Right lung (tissue), 5 donors: ENCODE results near the gene STIM1. TPM values are rescaled to one million over a fixed set of nuclear protein-coding genes. Genes with fewer than 3 reads are reported as not detected.
"Not testable (repeated sequence)": the region's sequence is repeated elsewhere in the genome, so short reads cannot be mapped to it uniquely, and the experiment has no call there.

Experiments
- DNase-seq, 2 donors: peaks; one replicate each; pipeline ENCODE4 v3.0.0-alpha.2; 2013
- polyA plus RNA-seq, 5 donors: library from polyadenylated mRNA; unstranded; fragments of 120-200 nt; gene quantifications; one replicate each; pipeline versions ENCODE4 v1.2.1 to v1.2.3, GENCODE V29; 2013; ENCODE audit warnings: inconsistent platforms in 1 of 5, low replicate concordance in 1 of 5; ENCODE audit not compliant: insufficient read length in 5 of 5, insufficient read depth in 1 of 5

The STIM1 gene
- polyA plus RNA-seq, 5 donors, result 38.6 to 51.9 (median 41.6) TPM

DNA sequence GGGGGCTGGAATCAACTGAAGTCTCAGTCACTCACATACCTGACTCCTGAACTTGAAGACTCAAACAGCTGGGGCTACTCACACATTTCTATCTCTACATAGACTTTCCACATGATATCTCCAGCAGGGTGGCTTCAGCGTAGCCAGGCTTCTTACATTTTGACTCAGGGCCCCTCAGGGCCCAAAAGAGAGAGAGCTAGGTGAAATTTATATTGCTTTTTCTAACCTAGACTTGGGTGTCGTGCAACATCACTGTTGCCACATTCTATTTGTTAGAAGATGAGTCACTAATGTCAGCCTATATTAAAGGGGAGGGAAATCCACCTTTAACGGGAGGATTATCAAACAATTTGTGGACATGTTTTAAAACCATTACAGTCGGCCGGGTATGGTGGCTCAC is 167.2 kb downstream of the STIM1 start:
- no peak for DNase-seq

DNA sequence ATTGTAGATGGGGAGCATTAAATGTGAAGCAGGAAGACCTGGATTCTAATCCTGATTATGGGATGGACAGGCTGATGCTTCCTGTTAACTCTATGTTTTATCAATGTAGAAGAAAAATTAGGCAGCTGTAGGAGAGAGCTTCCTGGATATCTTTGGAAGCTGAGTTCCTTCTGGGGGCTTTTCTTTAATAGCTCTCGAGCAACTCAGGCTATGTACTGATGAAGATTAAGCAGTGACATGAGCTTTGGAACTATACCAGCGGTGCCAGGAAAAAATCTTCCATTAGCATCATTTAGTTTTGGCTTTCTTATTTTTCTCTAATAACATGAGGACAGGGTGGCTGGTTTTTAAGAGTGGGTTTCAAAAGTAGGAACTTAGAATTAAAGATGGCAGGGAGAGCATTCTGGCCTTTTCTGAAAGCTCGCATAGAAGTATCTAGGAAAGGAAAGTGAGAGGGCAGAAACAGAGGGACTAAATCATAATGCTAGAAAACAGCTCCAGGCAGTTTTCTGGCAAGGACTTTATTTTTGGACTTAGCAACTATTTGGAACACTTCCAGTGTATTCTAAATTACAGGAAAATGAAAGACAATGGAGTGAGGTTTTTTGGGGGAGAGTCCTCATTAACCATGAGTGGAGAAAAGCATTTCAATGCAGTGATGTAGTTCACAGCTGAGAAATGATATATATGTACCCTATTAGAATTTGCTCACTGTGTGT is 169.9 kb downstream of the STIM1 start:
- peak; percentile 78 to 84 for DNase-seq

DNA sequence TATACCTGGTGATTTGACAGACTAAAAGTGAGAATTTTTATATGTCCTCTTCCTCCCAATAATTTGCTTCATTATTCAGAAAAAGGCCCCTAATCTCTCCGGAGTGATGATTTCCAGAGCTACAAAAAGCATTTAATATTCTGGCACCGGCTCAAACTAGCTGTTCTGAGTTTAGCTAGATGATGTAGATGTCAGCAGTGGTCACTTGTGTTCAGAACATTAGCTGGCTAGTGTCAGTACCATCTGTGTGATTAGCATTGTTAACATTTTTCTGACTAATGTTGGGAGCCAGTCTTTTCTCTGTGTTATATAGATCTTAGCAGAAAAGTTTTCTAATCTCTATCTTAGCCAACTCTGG is 170.5 kb downstream of the STIM1 start:
- peak; percentile 75 to 78 for DNase-seq

DNA sequence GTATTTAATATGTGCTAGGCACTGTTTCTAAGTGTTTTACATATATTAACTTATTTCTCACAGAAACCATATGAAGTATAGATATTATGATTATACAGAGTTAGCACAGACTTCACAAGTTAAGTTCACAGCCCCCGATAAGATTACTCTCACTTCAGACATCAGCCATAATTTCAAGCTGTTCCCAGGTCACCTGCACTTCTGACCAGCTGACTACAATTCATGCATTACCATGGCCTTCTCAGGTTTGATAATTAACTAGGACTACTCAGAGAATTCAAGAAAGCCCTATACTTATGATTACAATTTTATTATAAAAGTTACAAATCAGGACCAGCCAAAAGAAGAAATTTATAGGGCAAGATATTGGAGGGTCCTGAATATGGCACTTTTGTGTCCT is 170.9 kb downstream of the STIM1 start:
- no peak for DNase-seq

DNA sequence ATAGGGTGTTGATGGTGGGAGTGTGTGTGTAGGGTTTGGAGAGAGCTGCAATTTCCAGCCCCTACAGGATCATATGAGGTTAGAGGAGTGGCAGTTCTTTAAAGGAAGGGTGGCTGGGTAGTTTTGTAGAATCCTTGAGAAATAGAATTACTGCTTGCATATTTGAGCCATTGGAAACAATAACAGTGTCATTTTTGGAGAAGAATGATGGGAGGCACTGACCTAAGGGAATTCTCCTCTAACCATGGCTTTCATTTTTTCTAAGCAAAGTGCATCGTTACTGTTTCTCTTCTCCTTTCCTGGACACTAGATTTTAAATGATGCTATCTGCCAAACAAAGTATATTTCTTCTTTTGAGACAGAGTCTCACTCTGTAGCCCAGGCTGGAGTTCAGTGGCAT is 172.3 kb downstream of the STIM1 start:
- DNase-seq, result no peak

DNA sequence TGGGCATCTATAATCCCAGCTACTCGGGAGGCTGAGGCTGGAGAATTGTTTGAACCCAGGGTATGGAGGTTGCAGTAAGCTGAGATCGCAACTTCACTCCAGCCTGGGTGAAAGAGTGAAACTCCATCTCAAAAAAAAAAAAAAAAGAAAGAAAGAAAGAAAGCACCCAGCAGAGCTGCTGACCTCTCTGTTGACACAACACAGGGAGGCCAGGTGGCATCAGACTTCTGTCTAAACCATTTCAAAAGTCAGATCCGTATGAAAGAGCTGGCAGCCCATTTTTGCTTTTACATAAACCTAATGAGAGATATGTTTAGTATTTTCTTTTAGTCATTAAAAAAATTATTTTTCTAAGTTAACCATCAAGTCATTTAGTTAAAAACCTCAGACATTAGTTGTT is 174.7 kb downstream of the STIM1 start:
- DNase-seq, result no peak

DNA sequence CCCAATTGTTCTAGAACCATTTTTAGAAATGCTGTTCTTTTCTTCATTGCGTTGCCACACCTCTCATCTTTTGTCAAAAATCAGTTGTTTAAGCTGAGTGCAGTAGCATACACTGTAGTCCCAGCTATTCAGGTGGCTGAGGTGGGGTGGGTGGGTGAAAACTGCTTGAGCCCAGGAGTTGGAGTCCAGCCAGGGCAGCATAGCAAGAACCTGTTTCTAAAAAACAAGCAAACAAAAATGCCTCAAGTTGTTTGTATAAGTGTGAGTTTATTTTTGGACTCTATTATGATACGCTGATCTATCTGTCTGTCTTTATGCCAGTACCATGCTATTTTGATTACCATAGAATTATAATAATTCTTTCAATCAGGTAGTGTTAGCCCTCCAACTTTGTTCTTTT is 176.6 kb downstream of the STIM1 start:
- no peak for DNase-seq

DNA sequence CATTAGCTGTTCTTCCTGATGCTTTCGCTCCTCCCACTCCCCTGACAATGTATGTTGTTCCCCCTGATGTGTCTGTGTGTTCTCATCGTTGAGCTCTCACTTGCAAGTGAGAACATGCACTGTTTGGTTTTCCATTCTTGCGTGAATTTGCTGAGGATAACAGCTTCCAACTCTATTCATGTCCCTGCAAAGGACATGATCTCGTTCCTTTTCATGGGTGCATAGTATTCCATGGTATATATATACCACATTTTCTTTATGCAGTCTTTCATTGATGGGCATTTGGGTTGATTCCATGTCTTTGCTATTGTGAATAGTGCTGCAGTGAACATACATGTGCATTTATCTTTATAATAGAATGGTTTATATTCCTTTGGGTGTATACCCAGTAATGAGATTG is 180.5 kb downstream of the STIM1 start:
- DNase-seq, result no peak

DNA sequence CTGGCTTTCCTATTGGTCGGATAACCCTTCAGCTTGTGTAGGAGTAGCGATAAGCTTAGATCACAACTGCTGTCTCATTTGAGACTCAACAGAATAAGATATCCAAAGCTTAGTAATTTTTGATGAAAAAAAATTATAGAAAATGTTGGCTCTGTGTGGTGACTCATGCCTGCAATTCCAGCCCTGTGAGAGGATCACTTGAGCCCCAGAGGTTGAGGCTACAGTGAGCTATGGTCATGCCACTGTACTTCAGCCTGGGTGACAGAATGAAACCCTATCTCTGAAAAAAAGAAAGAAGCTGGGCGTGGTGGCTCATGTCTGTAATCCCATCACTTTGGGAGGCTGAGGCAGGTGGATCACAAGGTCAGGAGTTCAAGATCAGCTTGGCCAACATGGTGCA is 183.5 kb downstream of the STIM1 start:
- DNase-seq, result no peak

DNA sequence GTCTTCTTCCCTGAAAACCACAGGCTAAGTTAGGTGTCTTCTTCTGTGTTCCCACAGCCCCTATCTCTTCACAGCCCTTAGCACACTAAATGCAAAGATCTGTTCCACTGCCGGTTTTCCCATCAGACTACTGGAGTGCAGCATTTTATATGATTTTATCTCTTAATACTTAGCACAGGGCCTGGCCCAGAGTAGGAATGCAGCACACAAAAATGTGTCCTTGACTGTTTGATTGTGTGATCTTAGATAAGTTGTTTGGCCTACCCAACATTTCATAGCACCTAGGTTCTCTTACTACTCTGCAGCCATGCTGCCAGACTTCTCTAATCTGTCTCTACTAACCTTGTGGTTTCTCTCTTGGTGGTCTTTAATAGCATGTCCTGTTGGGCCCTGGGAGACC is 185.0 kb downstream of the STIM1 start:
- no peak for DNase-seq

DNA sequence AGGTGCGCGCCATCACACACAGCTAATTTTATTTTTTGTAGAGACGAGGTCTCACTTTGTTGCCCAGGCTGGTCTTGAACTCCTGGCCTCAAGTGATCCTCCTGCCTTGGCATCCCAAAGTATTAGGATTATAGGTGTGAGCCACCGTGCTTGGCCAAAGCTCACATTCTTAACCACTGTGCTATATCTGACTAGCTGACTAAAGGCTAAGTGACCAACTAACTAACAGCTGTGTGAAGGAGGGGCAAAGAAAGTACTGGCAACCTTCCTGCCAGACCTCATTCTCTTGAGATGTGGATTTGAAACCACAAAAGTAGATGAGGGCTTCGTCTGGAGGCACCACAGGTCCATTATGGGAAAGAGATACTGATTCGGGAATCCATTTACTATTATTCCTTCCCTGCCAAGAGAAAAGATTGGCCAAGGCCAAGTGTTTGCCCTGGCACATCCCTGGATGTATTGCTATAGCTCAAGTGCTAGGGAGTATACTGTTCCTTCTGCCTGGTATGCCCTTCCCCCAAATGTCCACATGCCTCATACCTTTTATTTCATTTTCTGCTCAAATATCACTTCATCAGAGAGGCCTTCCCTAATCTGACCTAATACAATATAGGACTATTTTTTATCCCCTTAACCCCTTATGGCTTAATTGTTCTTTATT is 186.4 kb downstream of the STIM1 start:
- DNase-seq, result no peak

DNA sequence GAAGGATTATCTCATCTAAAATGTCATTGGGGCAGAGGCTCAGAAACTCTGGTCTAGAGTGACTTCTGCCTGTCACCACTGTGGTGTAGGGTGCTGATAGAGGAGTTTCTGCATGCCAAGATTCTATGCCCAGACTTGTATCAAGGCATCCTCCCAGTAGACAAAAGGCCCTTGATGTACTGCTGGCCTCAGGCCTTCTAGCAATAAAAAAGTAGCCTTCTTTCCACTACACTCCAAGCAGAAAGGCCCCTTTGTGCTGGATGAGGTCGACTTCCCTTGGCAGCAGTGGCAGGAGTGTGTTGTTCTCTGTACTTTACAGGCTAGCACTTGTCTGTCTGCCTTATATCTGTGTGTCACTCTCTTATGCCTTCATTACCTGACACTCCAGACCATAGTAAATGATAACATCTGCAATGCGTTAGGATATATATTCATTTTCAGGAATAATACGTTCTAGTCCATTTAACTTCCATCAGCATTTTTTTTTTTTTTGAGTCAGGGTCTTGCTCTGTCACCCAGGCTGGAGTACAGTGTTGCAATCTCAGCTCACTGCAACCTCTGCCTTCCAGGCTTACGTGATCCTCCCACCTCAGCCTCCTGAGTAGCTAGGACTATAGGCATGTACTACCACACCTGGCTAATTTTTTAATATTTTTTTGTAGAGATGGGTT is 189.6 kb downstream of the STIM1 start:
- DNase-seq, result no peak

DNA sequence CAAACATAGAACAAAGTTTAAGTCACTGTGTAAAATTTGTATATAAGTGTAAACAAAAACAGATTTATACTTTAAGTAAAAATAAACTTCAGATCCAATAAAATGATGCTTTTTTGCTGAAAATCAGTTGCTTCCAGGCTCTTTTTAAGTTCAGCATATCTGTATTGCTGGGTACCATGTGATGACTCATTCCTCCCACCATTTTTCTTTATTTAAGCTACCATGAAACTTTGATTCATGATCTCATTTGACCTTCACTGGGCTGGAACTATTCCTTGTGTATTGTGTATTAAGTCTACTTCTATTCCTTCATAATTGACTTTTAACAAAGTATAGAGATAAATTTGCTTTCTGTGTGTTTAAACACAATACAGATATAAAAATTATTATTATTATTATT is 192.9 kb downstream of the STIM1 start:
- DNase-seq, result no peak

DNA sequence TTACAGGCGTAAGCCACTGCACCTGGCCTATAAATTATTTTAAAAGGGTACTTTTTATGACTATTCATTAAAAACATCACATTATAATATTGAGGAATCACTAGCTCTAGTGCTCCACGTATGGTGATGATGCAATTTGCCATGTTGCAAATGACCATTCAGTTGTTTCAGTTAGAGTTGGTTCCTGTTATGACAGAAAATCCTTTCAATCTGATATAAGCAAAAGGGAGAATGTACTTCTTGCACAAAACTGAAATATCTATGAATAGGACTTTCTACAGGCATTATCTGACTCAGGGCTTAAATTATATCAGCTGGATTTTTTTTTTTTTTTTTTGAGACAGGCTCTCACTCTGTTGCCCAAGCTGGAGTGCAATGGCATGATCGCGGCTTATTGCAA is 193.5 kb downstream of the STIM1 start:
- no peak for DNase-seq

DNA sequence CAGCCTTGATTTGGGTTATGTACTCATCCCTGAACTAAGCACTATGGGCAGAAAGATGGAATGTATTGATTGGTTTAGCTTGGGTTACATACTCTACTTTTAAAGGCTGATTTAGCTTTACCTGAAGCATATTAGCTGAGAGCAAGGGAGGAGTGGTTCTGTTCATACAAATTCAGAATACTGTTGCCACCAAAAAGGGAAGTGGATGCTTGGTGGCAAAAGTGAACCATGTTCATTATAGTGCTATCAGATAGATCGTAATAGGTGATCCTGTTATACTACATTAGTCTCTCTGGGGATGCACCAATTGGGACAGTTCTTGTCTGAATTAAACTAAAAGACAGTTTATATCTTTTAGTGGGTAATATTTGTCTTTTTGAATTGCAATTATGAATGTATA is 194.7 kb downstream of the STIM1 start:
- DNase-seq, result no peak

DNA sequence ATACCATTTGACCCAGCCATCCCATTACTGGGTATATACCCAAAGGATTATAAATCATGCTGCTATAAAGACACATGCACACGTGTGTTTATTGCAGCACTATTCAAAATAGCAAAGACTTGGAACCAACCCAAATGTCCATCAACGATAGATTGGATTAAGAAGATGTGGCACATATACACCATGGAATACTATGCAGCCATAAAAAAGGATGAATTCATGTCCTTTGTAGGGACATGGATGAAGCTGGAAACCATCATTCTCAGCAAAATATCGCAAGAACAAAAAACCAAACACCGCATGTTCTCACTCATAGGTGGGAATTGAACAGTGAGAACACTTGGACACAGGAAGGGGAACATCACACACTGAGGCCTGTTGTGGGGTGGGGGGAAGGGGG is 197.7 kb downstream of the STIM1 start:
- not testable (repeated sequence) for DNase-seq

DNA sequence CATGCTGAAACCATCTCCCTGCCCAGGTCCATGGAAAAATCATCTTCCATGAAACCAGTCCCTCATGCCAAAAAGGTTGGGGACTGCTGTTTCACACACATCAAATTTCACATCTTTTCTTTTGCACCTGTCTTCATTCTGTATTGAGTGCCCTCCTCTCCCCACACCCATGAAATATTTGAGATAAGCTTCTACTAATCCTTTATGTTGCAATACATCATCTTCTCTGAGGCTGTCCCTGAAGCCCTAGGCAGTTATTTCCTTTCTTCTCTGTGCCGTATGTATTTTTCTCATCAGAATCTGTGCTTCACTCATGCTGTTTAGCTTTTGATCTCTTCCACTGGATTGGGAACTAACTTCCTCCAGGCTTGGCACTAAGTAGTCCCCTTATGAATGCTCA is 199.2 kb downstream of the STIM1 start:
- no peak for DNase-seq

DNA sequence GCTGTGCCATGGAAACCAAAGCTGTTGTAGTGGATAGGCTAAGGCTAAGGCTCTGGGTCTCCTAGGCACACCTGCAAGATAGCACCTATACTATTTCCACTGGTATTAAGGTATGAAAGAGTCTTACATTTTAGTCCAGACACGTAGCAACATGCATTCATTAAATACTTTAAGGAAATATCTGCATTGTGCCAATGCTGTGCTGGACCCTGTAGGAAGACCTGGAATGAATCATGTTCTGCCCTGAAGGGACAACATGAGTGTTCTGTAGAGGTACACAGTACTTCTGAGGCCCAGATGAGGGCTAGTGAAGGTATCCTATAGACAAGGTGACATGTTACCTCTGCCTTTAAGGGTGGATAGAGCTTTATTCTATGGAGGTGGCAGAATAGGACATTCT is 204.0 kb downstream of the STIM1 start:
- no peak for DNase-seq

DNA sequence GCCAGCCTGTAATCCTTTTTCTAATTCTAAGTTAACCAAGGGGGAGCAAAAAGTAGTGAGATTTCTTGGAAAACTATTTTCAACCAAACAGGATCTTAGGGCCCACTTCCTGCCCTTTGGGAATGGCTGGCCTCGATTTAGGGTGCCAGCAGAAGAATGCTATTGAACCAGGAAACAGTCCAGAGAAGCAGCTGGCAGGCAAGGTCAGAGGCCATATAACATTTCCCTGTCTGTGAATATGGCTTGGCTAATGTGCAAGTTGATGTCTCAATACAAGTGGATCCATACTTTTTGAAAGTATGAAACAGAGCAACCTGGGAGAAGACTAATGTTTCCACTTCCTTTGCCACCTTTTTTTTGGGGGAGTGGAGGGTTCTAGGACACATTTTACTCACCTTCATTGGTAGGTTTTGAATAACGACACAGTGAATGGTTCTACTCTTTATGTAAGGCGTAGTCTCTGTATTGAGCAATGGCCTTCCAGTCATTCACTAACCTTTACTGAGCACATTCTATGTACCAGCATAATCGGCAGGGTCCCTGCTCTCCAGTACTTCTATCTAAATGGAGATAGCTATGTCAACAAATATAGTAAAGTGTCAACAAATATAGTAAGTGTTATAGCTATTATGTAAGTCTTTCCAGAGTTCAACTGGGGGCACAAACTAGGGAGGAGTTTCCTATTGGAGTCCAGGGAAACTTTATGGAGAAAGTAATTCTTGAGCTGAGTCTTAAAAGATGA is 204.9 kb downstream of the STIM1 start:
- no peak for DNase-seq

DNA sequence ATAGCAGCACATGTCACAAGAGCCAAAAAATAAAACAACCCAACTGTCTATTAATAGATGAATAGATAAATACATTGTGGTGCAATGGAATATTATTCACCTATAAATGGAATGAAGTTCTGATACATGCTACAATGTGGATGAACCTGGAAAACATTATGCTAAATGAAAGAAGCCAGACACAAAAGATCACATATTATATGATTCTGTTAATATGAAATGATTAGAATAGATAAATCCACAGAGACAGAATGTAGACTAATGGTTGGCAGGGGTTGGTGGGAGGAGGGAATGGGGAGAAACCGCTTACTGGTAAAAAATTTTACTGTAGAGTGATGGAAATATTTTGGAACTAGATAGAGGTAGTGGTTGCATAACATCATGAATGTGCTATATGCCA is 206.2 kb downstream of the STIM1 start:
- no peak for DNase-seq

DNA sequence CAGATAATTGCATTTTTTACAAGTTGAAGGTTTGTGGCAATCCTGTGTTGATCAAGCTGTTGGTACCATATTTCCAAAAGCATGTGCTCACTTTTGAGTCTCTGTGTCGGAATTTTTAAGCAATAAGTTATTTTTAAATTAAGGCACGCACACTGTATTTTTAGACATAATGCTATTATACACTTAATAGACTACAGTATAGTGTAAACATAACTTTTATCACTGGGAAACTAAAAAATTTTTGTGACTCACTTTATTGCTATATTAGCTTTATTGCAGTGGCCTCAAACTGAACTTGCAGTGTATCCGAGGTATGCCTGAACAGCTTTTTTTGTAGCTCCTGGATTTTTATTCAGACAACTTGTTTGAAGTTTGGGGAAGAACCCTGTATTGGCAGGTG is 207.9 kb downstream of the STIM1 start:
- no peak for DNase-seq

DNA sequence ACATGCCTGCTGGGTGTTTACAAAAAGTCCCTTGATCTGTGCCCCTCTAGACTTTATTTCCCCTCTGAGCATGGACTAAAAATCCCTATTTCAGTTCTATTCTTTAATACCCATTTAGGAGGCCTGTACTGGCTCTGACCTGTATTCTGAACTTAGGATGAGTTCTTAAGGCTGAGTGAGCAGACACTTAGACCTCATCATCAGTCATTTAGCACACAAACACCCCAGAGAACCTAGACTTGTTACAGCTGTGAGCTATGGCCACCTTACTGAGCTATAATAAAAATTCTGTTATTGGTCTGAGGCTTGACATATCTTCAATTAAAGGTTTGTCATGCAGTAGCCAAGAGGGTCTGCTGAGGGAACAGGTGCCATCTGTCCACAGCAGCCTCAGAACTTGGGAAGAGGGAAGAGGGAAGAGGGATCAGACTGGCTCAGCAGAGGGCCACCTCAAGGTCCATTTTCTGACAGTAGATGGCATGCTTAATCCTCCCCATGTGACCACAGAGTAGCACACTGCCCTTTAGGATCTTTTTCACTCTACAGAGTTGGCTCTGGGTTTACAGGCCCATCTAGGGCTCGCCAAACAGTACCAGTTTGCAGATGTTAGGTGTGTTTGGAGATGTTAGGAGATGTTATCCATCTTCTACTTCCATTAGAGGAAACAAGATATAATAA is 209.0 kb downstream of the STIM1 start:
- DNase-seq, result no peak
